ENCODE measurements around the gene PPP2R1B.

GRCh38 chr11:111730871-111731591, 35.2 kb downstream of the PPP2R1B start:
- TF ChIP-seq CTCF (IDR thresholded peaks at IDR 0.05) (no peak), EZH2 (IDR thresholded peaks at IDR 0.05; ENCODE audit: borderline replicate concordance, insufficient read depth, low read depth, low read length, poor library complexity, severe bottlenecking) (no peak)
